Tibial nerve (tissue), 4 donors: ENCODE data around the gene SUV39H1.
"Not testable (repeated sequence)": the region's sequence is repeated elsewhere in the genome, so short reads cannot be mapped to it uniquely, and the experiment has no call there.

Experiments used
- CTCF ChIP-seq, 5 experiments: fragments of 200-600 bp in 3 of 5; fragments of 450-650 bp in 2 of 5; sonication (generic) in 3 of 5; IDR thresholded peaks; one replicate each; pipeline ENCODE4 v1.5.1; 2016 to 2019; ENCODE audit warnings: antibody characterized with exemption in 5 of 5, mild to moderate bottlenecking in 3 of 5, moderate library complexity in 2 of 5
- EP300 ChIP-seq, 2 donors: sonication (generic); formaldehyde crosslinking; IDR thresholded peaks; one replicate each; pipeline ENCODE4 v1.6.1; 2017; ENCODE audit warnings: antibody characterized with exemption in 2 of 2, mild to moderate bottlenecking in 1 of 2
- POLR2A ChIP-seq, 2 donors: fragments of 450-650 bp; IDR thresholded peaks; one replicate each; pipeline ENCODE4 v1.6.1; 2017; ENCODE audit warnings: antibody characterized with exemption in 2 of 2, mild to moderate bottlenecking in 2 of 2, moderate library complexity in 2 of 2

GRCh38 chrX:48652055-48652579 is 44.4 kb upstream of the SUV39H1 start:
- not testable (repeated sequence) for TF ChIP-seq CTCF, POLR2A, EP300 (IDR thresholded peaks at IDR 0.05)
